H1 (cell line): Measurements from ENCODE around the gene IL17RD. TPM values are rescaled to one million over a fixed set of nuclear protein-coding genes. Genes with fewer than 3 reads are reported as not detected.

Source experiments
- CTCF ChIA-PET: fragments of 300-600 bp; sonication (Branson Sonifier 250); formaldehyde crosslinking; loops from one replicate; lab custom pipeline; 2021; ENCODE audit not compliant: partially characterized antibody; lab: Charles Lee
- POLR2A ChIA-PET: fragments of 300-600 bp; sonication (Branson Sonifier 250); formaldehyde crosslinking; loops from one replicate; lab custom pipeline; 2021; ENCODE audit warnings: inconsistent platforms; ENCODE audit not compliant: partially characterized antibody; lab: Charles Lee
- DNase-seq, 2 experiments: peaks; one replicate each; pipeline versions ENCODE4 v3.0.0 to v3.0.0-alpha.2; 2010 to 2022; ENCODE audit warnings: low spot score in 2 of 2, low read depth in 1 of 2, mixed read lengths in 1 of 2
- FAIRE-seq: peaks from 2 replicates; lab custom pipeline; 2011; peaks lifted over from hg19 to GRCh38; lab: Jason Lieb, UNC
- H2AFZ ChIP-seq: 2 replicates; pipeline ENCODE4 v1.8.1; 2012; ENCODE audit warnings: low read length, inconsistent platforms
- H2AK5ac ChIP-seq: 2 replicates; pipeline ENCODE4 v1.6.1; 2013; ENCODE audit warnings: low read depth, low read length
- H2BK120ac ChIP-seq: replicated peaks from 2 replicates; pipeline ENCODE3; 2013; ENCODE audit warnings: low read depth, low read length, inconsistent platforms
- H2BK12ac ChIP-seq: 2 replicates; pipeline ENCODE4 v1.6.1; 2013; ENCODE audit warnings: low read depth, low read length
- H2BK15ac ChIP-seq: 2 replicates; pipeline ENCODE4 v1.6.1; 2013; ENCODE audit warnings: low read length
- H2BK20ac ChIP-seq: 2 replicates; pipeline ENCODE4 v1.6.1; 2013; ENCODE audit warnings: low read length
- H2BK5ac ChIP-seq: 2 replicates; pipeline ENCODE4 v1.6.1; 2013; ENCODE audit warnings: low read depth, low read length
- H3K14ac ChIP-seq: 2 replicates; pipeline ENCODE4 v1.6.1; 2013; ENCODE audit warnings: inconsistent platforms; ENCODE audit not compliant: insufficient read length
- H3K18ac ChIP-seq: 2 replicates; pipeline ENCODE4 v1.6.1; 2013; ENCODE audit warnings: low read length; ENCODE audit errors: extremely low read depth
- H3K23ac ChIP-seq: 2 replicates; pipeline ENCODE4 v1.6.1; 2013; ENCODE audit warnings: inconsistent platforms; ENCODE audit not compliant: insufficient read length
- H3K23me2 ChIP-seq: 2 replicates; pipeline ENCODE4 v1.6.1; 2013; ENCODE audit warnings: low read depth, low read length
- H3K27ac ChIP-seq: 2 replicates; pipeline ENCODE4 v1.6.1; 2011; ENCODE audit warnings: low read depth, low read length, inconsistent platforms
- H3K27me3 ChIP-seq, 4 experiments: replicated peaks in 1 of 4; 1 replicate in 1 of 4; 2 replicates in 3 of 4; pipeline versions ENCODE4 v1.6.1 to v1.8.1; 2011 to 2013; ENCODE audit warnings: low read length in 3 of 4, mild to moderate bottlenecking in 3 of 4, inconsistent platforms in 2 of 4, mixed read lengths in 2 of 4, moderate library complexity in 1 of 4; ENCODE audit not compliant: control insufficient read depth in 3 of 4, insufficient read depth in 3 of 4; ENCODE audit errors: extremely low read depth in 1 of 4
- H3K36me3 ChIP-seq, 4 experiments: 2 replicates each; pipeline versions ENCODE4 v1.6.1 to v1.8.1; 2011 to 2013; ENCODE audit warnings: mild to moderate bottlenecking in 4 of 4, low read length in 3 of 4, moderate library complexity in 2 of 4, control low read depth in 1 of 4, inconsistent platforms in 1 of 4; ENCODE audit not compliant: insufficient read depth in 4 of 4, control insufficient read depth in 2 of 4
- H3K4ac ChIP-seq: replicated peaks from 2 replicates; pipeline ENCODE3; 2013; ENCODE audit warnings: low read length, low read depth, mixed read lengths, inconsistent platforms; ENCODE audit not compliant: insufficient read length
- H3K4me1 ChIP-seq, 4 experiments: replicated peaks in 1 of 4; 1 replicate in 1 of 4; 2 replicates in 3 of 4; pipeline versions ENCODE4 v1.6.1 to v1.8.1; 2011 to 2013; ENCODE audit warnings: low read length in 3 of 4, inconsistent platforms in 2 of 4, mixed read lengths in 1 of 4; ENCODE audit not compliant: insufficient read depth in 4 of 4, control insufficient read depth in 3 of 4
- H3K4me2 ChIP-seq, 2 experiments: 2 replicates each; pipeline versions ENCODE4 v1.6.1 to v1.8.1; 2011 to 2013; ENCODE audit warnings: low read depth in 2 of 2, low read length in 2 of 2, control low read depth in 1 of 2, inconsistent platforms in 1 of 2, mild to moderate bottlenecking in 1 of 2; ENCODE audit not compliant: insufficient read depth in 1 of 2
- H3K4me3 ChIP-seq, 4 experiments: fragments of 200-600, 300-600 bp in 1 of 4; sonication (generic), shearing (Covaris generic), sonication (Bioruptor Twin) in 1 of 4; 2 replicates each; pipeline versions ENCODE4 v1.5.1 to v1.8.1; 2011 to 2016; ENCODE audit warnings: low read length in 4 of 4, low read depth in 3 of 4, control low read depth in 2 of 4, inconsistent platforms in 2 of 4, mild to moderate bottlenecking in 2 of 4, mixed read lengths in 1 of 4, moderate library complexity in 1 of 4; ENCODE audit not compliant: insufficient read depth in 2 of 4; ENCODE audit errors: extremely low read depth in 1 of 4
- H3K56ac ChIP-seq: replicated peaks from 2 replicates; pipeline ENCODE3; 2013; ENCODE audit warnings: low read depth, mild to moderate bottlenecking, mixed read lengths, low read length, inconsistent platforms; ENCODE audit not compliant: insufficient read length
- H3K79me1 ChIP-seq: 2 replicates; pipeline ENCODE4 v1.6.1; 2013; ENCODE audit warnings: low read depth, low read length, control low read depth
- H3K79me2 ChIP-seq, 2 experiments: 2 replicates each; pipeline versions ENCODE4 v1.6.1 to v1.8.1; 2012 to 2013; ENCODE audit warnings: low read length in 2 of 2, mild to moderate bottlenecking in 2 of 2, inconsistent platforms in 1 of 2; ENCODE audit not compliant: insufficient read depth in 2 of 2, control insufficient read depth in 1 of 2
- H3K9ac ChIP-seq, 4 experiments: replicated peaks in 1 of 4; 1 replicate in 1 of 4; 2 replicates in 3 of 4; pipeline versions ENCODE4 v1.6.1 to v1.8.1; 2011 to 2013; ENCODE audit warnings: low read depth in 3 of 4, low read length in 3 of 4, control low read depth in 2 of 4, mild to moderate bottlenecking in 2 of 4, moderate library complexity in 2 of 4, inconsistent platforms in 1 of 4; ENCODE audit errors: extremely low read depth in 1 of 4
- H3K9me3 ChIP-seq, 2 experiments: 2 replicates each; pipeline versions ENCODE4 v1.6.1 to v1.8.1; 2012 to 2013; ENCODE audit warnings: mild to moderate bottlenecking in 2 of 2, moderate library complexity in 2 of 2, control low read depth in 1 of 2, inconsistent platforms in 1 of 2, low read depth in 1 of 2, low read length in 1 of 2, mixed read lengths in 1 of 2; ENCODE audit not compliant: insufficient read depth in 2 of 2
- H4K20me1 ChIP-seq, 2 experiments: replicated peaks in 1 of 2; 2 replicates each; pipeline versions ENCODE3 to v1.8.1; 2011 to 2013; ENCODE audit warnings: inconsistent platforms in 2 of 2, low read length in 2 of 2, mild to moderate bottlenecking in 1 of 2; ENCODE audit not compliant: insufficient read depth in 2 of 2, control insufficient read depth in 1 of 2
- H4K5ac ChIP-seq: 2 replicates; pipeline ENCODE4 v1.6.1; 2013; ENCODE audit warnings: low read length, low read depth, mixed read lengths, inconsistent platforms; ENCODE audit not compliant: insufficient read length
- H4K8ac ChIP-seq: 2 replicates; pipeline ENCODE4 v1.8.0; 2013; ENCODE audit warnings: mild to moderate bottlenecking, moderate library complexity, low read length, inconsistent platforms; ENCODE audit not compliant: insufficient read depth; ENCODE audit errors: extremely low read depth
- H4K91ac ChIP-seq: replicated peaks from 2 replicates; pipeline ENCODE3; 2013; ENCODE audit warnings: low read length, mixed read lengths, inconsistent platforms; ENCODE audit not compliant: insufficient read length
- CHD1 ChIP-seq: IDR thresholded peaks from 2 replicates; pipeline ENCODE4 v1.6.1; 2012; ENCODE audit warnings: low read depth, low read length, improper control_type of control experiment
- CHD2 ChIP-seq: IDR thresholded peaks from 2 replicates; pipeline ENCODE4 v1.6.1; 2012; ENCODE audit warnings: low read length, improper control_type of control experiment
- CREB1 ChIP-seq: IDR thresholded peaks from 2 replicates; pipeline ENCODE4 v1.6.1; 2012; ENCODE audit warnings: inconsistent platforms
- CTBP2 ChIP-seq: IDR thresholded peaks from 2 replicates; pipeline ENCODE4 v1.7.0; 2011; ENCODE audit warnings: borderline replicate concordance, mild to moderate bottlenecking, moderate library complexity, mixed read lengths, low read length; ENCODE audit not compliant: insufficient read depth, insufficient read length
- GABPA ChIP-seq: IDR thresholded peaks from 2 replicates; pipeline ENCODE4 v1.6.1; 2011; ENCODE audit warnings: mild to moderate bottlenecking, low read length, moderate library complexity, borderline replicate concordance; ENCODE audit not compliant: insufficient read depth
- HDAC6 ChIP-seq: IDR thresholded peaks from one replicate; pipeline ENCODE4 v1.7.1; 2012; ENCODE audit warnings: low read depth, mild to moderate bottlenecking, inconsistent platforms, low read length, moderate library complexity
- JUND ChIP-seq: IDR thresholded peaks from 2 replicates; pipeline ENCODE4 v1.6.1; 2011; ENCODE audit warnings: mild to moderate bottlenecking, improper control_type of control experiment, low read length
- KDM1A ChIP-seq: fragments of 200-600, 300-600 bp; sonication (generic); IDR thresholded peaks from 2 replicates; pipeline ENCODE4 v1.7.1; 2016; ENCODE audit warnings: mild to moderate bottlenecking, low read length, borderline replicate concordance
- NANOG ChIP-seq: IDR thresholded peaks from 2 replicates; pipeline ENCODE4 v1.6.1; 2011; ENCODE audit warnings: low read length, low read depth, mild to moderate bottlenecking, inconsistent platforms; ENCODE audit not compliant: insufficient read depth, poor library complexity, severe bottlenecking
- SIX5 ChIP-seq: IDR thresholded peaks from 2 replicates; pipeline ENCODE4 v1.6.1; 2011; ENCODE audit warnings: mild to moderate bottlenecking, low read depth, low read length
- TCF12 ChIP-seq: IDR thresholded peaks from 2 replicates; pipeline ENCODE4 v1.6.1; 2011; ENCODE audit warnings: low read depth, mild to moderate bottlenecking, low read length
- WGBS, 2 experiments: shearing (Covaris generic) in 1 of 2; methylation state at CpG; one replicate each; pipeline versions ENCODE4 v1.1.6 to v1.1.7; 2013 to 2015; ENCODE audit warnings: low lambda C conversion rate in 2 of 2, mixed read lengths in 2 of 2, inconsistent platforms in 1 of 2, low coverage in 1 of 2, missing lambda C conversion rate in 1 of 2; ENCODE audit not compliant: insufficient replicate concordance in 2 of 2, insufficient coverage in 1 of 2, insufficient read length in 1 of 2; ENCODE audit errors: extremely low coverage in 1 of 2, missing lambda C conversion rate in 1 of 2; 5-methylcytosine and 5-hydroxymethylcytosine counted together
- polyA plus RNA-seq, 7 experiments: library from polyadenylated mRNA; depleted of rRNA in 3 of 7; stranded (reverse) in 5 of 7; unstranded in 2 of 7; fragments of >200 nt in 5 of 7; fragments of 200-250 nt in 2 of 7; gene quantifications; 1 replicate in 5 of 7; 2 replicates in 1 of 7; 4 replicates in 1 of 7; pipeline versions ENCODE4 v1.2.1 to v1.2.3, GENCODE V29; 2011 to 2013; ENCODE audit warnings: missing spikeins in 2 of 7, mixed read lengths in 2 of 7
- total RNA-seq: library from RNA; stranded (reverse); fragmentation: NEBNext Ultra II Directional; extraction: Animal tissue kit (Norgen Biotek cat#: 25700); gene quantifications from 2 replicates; pipeline ENCODE4 v1.2.1, GENCODE V29; 2021
- TF ChIP-seq, protein P1 (sequence below), 3 experiments: IDR thresholded peaks; 1 replicate in 2 of 3; 2 replicates in 1 of 3; pipeline versions ENCODE4 v1.5.1 to v1.6.1; 2011; ENCODE audit warnings: low read length in 3 of 3, mild to moderate bottlenecking in 3 of 3, inconsistent platforms in 2 of 3, low read depth in 1 of 3, moderate library complexity in 1 of 3; ENCODE audit not compliant: insufficient read depth in 1 of 3; ENCODE audit errors: control extremely low read depth in 1 of 3

Gene IL17RD
- total and polyA plus RNA-seq, 2 of the 8 experiments (the other 6 are each of a cell fraction or from before 2014, with no cell fraction given) = 10.9 to 48.9 TPM

DNA sequence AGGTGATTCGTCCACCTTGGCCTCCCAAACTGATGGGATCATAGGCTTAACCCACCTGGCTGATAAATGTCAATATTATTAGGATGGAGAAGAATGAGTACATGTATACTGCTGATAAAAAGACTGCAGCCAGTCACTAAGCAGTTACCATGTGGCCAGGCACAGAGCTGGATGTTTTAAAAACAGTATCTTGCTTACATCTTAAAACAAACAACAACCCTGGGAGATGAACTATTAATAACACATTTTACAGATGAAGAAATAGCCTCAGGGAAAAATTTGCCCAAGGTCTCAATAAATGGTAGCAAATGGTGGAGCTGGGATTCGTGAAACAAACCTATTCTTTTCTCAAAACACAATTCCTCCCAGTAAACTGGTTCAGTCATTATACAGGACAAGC, 18.1 kb downstream of the IL17RD start:
- peaks cover 4 to 18% (median 13%) of the 10 kb centered on the region in 4 experiments; a peak in 6 of 7 replicates for H3K4me1 ChIP-seq
- ChIA-PET POLR2A (interaction anchor here (0.7 to 1.5 kb wide), 6 partner anchors 10 to 357 kb away, joined by 3 to 7 read pairs (median 4); no protein-coding TSS in a partner anchor), CTCF (interaction anchor here (0.6 to 1.8 kb wide), 9 partner anchors 12 to 80 kb away, joined by 3 to 8 read pairs (median 4); no protein-coding TSS in a partner anchor)
- no peak overlapping the region for H2AK5ac ChIP-seq
- H3K27ac ChIP-seq = no peak overlapping the region
- no peaks in the 10 kb centered on the region for H3K9me3 ChIP-seq
- DNase-seq (no peak), FAIRE-seq (no peak)
- no peak overlapping the region for H2BK15ac ChIP-seq
- no peak overlapping the region for H2BK5ac ChIP-seq
- no peak overlapping the region for H2BK12ac ChIP-seq
- H3K23ac ChIP-seq = no peak overlapping the region
- no peak overlapping the region for H3K4ac ChIP-seq
- no peak overlapping the region for H3K18ac ChIP-seq
- no peak overlapping the region for H2AFZ ChIP-seq
- H3K14ac ChIP-seq = no peak overlapping the region
- H3K27me3 ChIP-seq = no peaks in the 10 kb centered on the region
- H3K9ac ChIP-seq = no peak overlapping the region
- H3K4me3 ChIP-seq = no peak overlapping the region
- H4K91ac ChIP-seq = no peak overlapping the region
- H4K5ac ChIP-seq = no peak overlapping the region
- WGBS, 2 experiments = 84% methylated on average over 2 of the region's 2 CpGs; no CpG with 5 or more reads in 1 of the 2 experiments
- no peak overlapping the region for H3K4me2 ChIP-seq
- peaks cover 0 to 10% of the 10 kb centered on the region in 2 experiments for H4K20me1 ChIP-seq
- H4K8ac ChIP-seq = no peak overlapping the region
- H3K56ac ChIP-seq = no peak overlapping the region
- H3K23me2 ChIP-seq = no peaks in the 10 kb centered on the region
- peaks cover 7% of the 10 kb centered on the region; the same call in 1 of the 2 replicates for H3K79me1 ChIP-seq
- no peaks in the 10 kb centered on the region for H3K36me3 ChIP-seq
- H3K79me2 ChIP-seq = peaks cover 0 to 3% of the 10 kb centered on the region in 2 experiments; a peak in 2 of 4 replicates
- H2BK120ac ChIP-seq = no peak overlapping the region
- no peak overlapping the region for H2BK20ac ChIP-seq
- TF ChIP-seq, protein P1, sequence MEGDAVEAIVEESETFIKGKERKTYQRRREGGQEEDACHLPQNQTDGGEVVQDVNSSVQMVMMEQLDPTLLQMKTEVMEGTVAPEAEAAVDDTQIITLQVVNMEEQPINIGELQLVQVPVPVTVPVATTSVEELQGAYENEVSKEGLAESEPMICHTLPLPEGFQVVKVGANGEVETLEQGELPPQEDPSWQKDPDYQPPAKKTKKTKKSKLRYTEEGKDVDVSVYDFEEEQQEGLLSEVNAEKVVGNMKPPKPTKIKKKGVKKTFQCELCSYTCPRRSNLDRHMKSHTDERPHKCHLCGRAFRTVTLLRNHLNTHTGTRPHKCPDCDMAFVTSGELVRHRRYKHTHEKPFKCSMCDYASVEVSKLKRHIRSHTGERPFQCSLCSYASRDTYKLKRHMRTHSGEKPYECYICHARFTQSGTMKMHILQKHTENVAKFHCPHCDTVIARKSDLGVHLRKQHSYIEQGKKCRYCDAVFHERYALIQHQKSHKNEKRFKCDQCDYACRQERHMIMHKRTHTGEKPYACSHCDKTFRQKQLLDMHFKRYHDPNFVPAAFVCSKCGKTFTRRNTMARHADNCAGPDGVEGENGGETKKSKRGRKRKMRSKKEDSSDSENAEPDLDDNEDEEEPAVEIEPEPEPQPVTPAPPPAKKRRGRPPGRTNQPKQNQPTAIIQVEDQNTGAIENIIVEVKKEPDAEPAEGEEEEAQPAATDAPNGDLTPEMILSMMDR (IDR thresholded peaks at IDR 0.05; ENCODE audit: control extremely low read depth in 1 of 3, insufficient read depth in 1 of 3, low read depth in 1 of 3, low read length in 3 of 3) = no peak
- TF ChIP-seq JUND = no peak
- no peak for TF ChIP-seq SIX5
- no peak for TF ChIP-seq CHD1
- TF ChIP-seq HDAC6 = no peak
- no peak for TF ChIP-seq GABPA
- no peak for TF ChIP-seq CTBP2
- no peak for TF ChIP-seq CHD2
- no peak for TF ChIP-seq TCF12
- TF ChIP-seq KDM1A = no peak
- TF ChIP-seq CREB1 = no peak
- no peak for TF ChIP-seq NANOG
